NCI-H345 treated with DMSO at 0.1 percent for 48 hours (cell line): ENCODE data around the gene CAV1.

ENCODE experiments used
- DNase-seq: peaks from one replicate; lab custom pipeline; 2025; ENCODE audit not compliant: unreplicated experiment; lab: John Stamatoyannopoulos, UW

The CAV1 gene

DNA sequence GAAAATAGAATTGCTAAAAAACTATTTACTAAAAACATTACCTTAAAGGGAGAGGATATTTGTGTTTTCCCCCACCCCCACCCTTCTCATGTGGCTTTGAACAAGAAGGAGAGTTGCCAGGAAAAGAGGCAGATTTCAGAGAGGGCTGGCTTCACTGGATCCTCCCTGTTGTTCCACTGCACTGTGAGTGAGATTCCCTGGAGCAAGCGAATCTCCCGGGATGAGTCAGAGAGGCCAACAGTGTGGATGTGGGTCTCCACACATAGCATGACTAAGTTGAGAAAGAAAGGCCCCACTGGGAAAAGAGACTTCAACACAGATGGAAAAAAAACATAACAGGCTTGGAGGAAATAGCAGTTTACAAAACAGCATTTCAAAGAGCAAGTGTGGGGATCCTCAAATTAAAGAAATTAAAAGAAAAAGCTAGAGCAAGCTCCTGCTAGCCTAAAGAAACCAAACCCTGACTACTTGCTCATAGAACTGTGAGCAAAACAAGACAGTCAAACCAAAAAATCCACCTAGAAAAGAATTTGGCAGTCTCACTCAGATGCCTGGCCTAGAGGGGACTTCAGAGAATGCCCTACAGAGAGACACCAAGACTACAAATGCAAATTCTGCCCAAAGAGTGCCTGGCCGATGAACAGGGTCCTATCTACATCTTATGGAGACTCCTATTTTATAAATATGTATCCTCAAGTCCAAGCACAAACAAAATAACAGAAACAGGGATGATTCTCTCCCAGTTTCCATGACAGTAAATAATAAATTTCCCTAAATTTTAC lies 3.4 kb downstream of the CAV1 start:
- no peak for DNase-seq

GRCh38 chr7:116529250-116529649 lies 4.4 kb downstream of the CAV1 start:
- no peak for DNase-seq

DNA sequence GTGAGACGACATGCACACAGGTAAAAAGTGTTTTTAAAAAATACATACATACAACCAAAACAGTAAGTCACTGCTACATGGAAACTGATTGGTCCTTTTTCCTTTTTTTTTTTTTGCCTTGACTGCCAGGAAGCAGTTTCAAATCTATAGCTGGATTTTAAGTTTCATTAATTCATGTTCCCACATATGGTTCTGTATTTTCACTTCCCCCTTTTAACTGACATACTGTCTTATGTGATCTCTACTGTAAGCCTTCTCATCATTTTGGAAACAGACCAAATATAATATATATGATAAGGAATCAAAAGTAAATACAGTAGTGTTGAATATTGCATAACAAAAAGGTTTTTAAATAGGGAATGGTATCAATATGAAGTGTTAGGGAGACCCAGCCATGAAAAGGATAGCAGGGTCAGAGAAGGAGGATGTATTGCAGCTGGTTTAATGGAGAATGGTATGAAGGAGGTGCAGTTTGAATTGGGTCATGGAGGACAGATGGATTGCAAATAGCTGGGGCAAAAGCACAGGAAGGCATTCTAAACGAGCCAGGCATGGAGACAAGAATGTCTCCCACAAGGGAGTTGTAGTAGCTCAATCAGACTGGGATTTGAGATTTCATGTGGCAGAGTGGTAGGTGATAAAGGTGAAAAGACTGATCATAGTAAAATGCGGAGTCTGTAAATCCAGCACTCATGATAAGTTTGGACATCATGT lies 5.4 kb downstream of the CAV1 start:
- no peak for DNase-seq

GRCh38 chr7:116532102-116532688 lies 7.4 kb downstream of the CAV1 start:
- DNase-seq, result no peak

DNA sequence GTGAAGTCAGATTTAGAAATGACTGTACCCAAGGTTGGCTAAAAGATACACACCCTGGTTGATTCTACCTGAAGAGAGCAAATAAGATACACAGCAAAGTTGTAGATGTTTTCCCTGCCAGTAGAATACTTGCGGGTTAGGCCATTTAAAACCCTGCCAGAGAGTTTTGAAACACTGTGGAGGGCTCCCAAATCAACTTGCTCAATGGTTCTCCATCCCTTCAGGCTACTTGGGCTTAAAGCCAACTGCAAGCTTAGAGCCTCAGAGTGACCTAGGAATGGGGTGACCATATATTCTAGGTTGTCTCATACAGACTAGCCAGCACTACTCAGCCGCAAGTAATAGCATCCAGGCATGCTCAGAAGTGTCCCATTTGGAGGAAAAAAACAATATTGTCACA lies 10.0 kb downstream of the CAV1 start:
- no peak for DNase-seq

DNA sequence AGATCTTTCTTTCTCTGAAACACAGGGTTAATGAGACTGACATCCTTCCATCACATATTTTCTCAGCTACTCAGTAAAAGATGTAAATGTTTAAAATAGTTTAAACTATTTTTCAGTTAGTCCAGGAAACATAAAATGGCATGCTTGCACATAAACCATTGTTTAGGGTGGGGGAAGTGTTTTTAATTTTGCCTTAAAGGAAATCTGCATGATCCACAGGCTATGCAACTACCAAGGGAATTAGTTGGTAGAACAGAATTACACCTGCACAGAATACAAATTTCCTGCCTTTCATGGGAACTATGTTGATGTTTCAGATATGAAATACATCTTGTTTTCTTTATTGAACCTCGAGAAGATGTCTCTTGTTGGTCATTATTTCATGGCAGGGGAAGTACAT lies 10.6 kb downstream of the CAV1 start:
- no peak for DNase-seq

DNA sequence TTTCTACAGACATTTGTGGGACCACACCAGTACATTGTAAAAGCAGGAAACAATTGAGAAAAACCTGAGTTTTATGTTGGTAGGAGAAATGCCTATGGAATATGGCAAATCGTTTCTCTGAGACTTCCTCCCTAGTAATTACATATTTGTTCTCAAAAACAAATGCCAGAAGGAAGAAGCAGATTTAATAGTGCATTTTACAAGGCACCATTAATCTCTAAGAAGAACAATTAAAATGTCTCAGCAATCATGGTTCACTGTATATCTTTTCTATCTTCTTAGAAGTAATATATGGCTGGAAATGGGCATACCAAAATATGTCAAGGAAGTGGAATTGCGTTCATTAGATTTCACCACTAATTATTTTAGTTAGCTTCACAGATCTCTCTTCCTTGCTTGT lies 13.3 kb downstream of the CAV1 start:
- DNase-seq, result no peak

DNA sequence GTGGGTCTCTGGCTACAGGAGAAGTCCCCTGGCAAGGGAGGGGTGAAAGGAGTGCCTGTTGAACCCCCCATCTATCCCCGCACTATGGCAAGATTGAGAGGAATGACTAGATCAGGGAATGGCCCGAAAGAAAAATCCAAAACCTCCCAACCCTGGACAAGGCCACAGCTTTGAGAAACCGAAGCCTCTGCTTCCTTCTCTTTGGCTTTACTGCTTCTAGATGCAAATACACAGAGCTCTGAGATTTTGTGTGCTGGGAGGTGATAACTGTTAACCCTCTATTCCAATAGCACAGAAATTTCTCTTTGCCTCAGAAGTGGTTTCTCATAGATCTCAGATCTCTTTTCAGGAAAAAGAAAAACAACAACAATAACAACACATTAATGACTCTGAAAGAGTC lies 15.0 kb downstream of the CAV1 start:
- DNase-seq, result no peak

DNA sequence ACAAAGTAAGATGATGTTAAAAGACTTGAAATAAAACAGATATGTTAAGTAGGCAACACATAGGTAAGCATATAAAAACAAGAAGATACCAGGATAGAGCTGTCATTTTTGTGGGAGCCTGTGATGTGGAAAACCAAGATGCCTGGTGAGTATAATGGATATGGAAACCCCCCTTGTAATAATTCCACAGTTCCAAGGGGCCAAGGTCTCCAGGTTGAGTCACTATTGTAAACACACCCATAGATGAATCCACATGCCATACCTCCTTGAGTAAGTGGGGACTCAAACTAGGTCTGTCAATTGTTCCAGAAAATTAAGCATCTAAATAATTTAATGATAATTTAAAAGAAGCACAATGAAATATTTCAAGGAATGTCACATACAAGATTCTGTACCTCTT lies 15.9 kb downstream of the CAV1 start:
- DNase-seq, result no peak

- DNase-seq, result no peak
These were observed 17.1 kb downstream of the CAV1 start for GRCh38 chr7:116541951-116542350.

GRCh38 chr7:116542618-116543017 lies 17.8 kb downstream of the CAV1 start:
- DNase-seq, result no peak

DNA sequence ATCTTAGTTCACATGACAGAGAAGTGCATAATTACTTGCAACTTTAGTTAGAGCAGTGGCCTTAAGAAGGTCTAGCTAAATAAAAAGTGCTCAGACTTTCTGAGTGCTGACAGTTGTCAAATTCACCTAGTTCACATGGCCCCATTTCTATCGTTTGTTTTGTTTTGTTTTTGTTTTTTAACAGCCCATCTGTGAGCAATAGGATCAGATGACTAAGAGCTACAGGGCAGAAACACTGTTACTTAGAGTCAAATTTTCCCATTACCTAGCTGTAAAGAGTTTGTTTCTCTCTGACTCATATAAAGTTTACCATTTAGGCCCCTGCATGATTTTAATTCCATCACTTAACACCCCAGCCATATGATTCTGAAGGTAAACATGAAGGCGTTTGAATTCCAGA lies 18.8 kb downstream of the CAV1 start:
- DNase-seq, result no peak

GRCh38 chr7:116544487-116544886 lies 19.7 kb downstream of the CAV1 start:
- no peak for DNase-seq

DNA sequence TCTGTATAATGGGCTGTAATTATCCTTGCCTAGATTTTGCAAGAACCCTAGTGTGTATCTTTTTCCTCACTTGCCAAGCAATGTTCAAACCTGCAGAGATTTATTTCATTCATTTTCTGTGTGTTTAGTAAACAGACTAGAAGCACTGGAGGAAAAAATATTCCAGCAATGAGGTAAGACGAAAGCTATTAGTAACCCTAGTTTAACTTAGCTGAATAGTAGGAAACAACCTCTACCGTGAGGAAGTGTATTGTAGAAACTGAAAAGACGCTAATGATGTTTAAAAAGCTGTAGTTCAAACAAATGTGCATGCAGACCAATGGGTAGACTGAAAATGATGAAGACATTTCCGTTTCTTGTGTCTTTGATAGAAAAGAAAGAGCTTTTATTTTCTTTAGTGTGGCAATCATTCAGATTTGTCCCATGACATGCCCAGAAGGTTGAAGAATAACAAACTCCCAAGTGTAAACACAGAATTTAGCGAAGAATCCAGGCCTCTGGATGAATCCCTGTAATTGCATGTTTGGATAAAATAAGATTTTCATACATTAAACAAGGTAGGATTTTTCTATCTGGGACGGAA lies 20.7 kb downstream of the CAV1 start:
- no peak for DNase-seq

DNA sequence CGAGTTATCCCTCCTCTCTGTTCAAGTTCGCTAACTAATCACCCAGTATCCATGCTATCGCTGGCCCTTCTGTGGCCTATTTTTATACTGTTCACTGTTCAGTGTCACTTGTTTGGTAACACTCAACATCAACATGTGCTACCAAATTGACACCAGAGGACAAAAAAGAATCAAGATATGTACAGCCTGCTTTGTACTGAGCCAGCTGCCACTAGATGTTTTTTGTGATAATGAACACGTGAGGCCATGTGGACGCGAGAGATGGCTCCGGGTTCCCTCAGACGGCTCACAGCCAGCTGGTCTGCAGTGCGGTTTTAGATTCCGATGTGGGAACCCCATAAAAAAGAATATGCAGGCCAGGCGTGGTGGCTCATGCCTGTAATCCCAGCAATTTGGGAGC lies 21.2 kb downstream of the CAV1 start:
- no peak for DNase-seq

DNA sequence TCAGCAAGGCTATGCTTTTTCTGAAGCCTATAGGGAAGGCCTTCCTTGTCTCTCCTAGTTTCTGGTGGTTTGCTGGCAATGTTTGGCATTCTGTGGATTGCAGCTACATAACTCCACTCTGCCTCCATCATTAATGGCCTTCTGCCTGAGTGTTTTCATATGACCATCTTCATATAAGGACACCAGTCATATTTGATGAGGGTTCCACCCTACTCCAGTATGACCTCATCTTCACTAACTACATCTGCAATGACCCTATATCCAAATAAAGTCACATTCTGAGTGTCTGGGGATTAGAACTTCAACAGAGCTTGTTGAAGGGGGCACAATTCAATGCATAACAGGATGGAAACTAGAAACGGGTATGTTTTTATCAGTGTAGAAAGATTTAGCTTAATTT lies 22.1 kb downstream of the CAV1 start:
- no peak for DNase-seq

DNA sequence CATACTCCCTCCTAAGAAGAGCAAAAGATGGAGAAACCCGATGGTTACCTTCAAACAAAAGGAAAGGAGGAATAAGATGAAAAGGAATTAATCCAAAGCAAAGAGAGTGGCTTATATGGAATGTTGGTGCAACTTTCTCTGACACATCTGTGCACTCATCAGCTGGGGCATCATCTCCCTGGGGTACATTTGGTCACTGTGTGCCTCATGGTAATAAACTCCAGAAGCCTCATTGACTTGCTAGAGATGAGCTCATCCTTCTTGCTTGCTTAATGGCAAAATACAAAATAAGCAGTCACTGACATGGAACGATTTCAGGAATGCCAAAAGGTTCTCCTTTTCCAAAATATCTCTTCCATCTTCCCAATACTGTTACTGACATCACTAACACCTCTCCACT lies 22.5 kb downstream of the CAV1 start:
- DNase-seq, result no peak

DNA sequence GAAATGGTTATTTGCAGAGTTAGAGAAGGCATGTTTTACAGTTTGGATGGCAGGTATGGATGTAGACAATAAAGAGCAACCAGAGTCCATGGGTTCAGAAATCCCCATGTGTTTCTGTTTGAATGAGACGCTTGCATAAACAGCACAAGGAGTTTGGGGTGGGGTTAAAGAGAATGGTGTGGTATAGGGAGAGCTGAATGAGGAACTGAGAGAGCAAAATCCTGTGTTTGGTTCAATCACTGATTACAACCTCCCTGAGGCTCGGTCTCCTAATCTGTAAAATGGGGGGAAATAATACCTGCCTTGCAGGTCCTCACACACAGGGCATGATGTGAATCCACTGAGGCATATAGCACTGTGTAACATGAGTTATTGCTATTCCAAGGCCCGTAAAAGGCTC lies 23.7 kb downstream of the CAV1 start:
- no peak for DNase-seq

DNA sequence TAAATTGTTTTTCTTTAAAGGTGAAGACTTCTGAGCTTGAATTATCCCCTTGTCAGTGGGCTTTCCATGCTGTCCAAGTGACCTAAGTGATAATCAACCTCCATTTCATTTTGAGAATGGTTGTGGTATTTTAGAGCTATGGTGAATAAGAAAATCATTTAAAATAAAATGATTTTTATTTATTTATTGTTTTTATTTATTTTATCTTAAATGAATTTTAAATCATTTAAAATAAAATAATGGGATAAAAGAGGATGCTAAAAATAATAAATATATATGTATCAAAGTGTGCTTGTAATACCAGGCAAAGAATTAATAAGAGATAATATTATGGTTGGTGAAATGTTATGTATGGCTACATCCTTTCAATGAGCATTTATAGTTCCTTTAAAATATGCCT lies 24.5 kb downstream of the CAV1 start:
- DNase-seq, result no peak

GRCh38 chr7:116551692-116552091 lies 26.9 kb downstream of the CAV1 start:
- DNase-seq, result no peak

GRCh38 chr7:116552602-116553001 lies 27.8 kb downstream of the CAV1 start:
- no peak for DNase-seq
